SJCRH30 (cell line): Measurements from ENCODE around the gene TGFBR2. TPM values are rescaled to one million over a fixed set of nuclear protein-coding genes. Genes with fewer than 3 reads are reported as not detected.

Source experiments
- DNase-seq, 2 experiments: peaks; one replicate each; pipeline ENCODE4 v3.0.0-alpha.2; 2015 to 2020
- H3K27ac ChIP-seq: fragments of 250-450 bp; sonication (Bioruptor Pico); 2 replicates; pipeline ENCODE4 v1.5.1; 2020; ENCODE audit warnings: mild to moderate bottlenecking, moderate library complexity
- H3K27me3 ChIP-seq: fragments of 250-450 bp; sonication (Bioruptor Pico); 2 replicates; pipeline ENCODE4 v1.5.1; 2020; ENCODE audit warnings: mild to moderate bottlenecking, moderate library complexity
- H3K36me3 ChIP-seq: fragments of 250-450 bp; sonication (Bioruptor Pico); 2 replicates; pipeline ENCODE4 v1.5.1; 2020; ENCODE audit warnings: mild to moderate bottlenecking, moderate library complexity
- H3K4me1 ChIP-seq: fragments of 250-450 bp; sonication (Bioruptor Pico); 2 replicates; pipeline ENCODE4 v1.5.1; 2020; ENCODE audit warnings: mild to moderate bottlenecking, moderate library complexity
- H3K4me3 ChIP-seq: fragments of 250-450 bp; sonication (Bioruptor Pico); 2 replicates; pipeline ENCODE4 v1.5.1; 2020; ENCODE audit warnings: mild to moderate bottlenecking, moderate library complexity
- H3K9me3 ChIP-seq: fragments of 250-450 bp; sonication (Bioruptor Pico); replicated peaks from 2 replicates; pipeline ENCODE4 v1.5.1; 2020; ENCODE audit warnings: mild to moderate bottlenecking, moderate library complexity
- total RNA-seq: library from RNA; depleted of rRNA; stranded (reverse); fragments of >200 nt; shearing (Covaris generic); gene quantifications from 2 replicates; pipeline ENCODE4 v1.2.3, GENCODE V29; 2014

TGFBR2 gene
- total RNA-seq, 1 experiment from 2014 or later, result 17.8 TPM

- Histone ChIP-seq H3K4me1 (no peaks in the 10 kb centered on the region), H3K27me3 (no peaks in the 10 kb centered on the region), H3K27ac (no peak overlapping the region), H3K9me3 (no peaks in the 10 kb centered on the region), H3K36me3 (peaks cover 15% of the 10 kb centered on the region), H3K4me3 (no peak overlapping the region)
- no peak for DNase-seq
These were observed 66.6 kb downstream of the TGFBR2 start for GRCh38 chr3:30672959-30673358.

- Histone ChIP-seq H3K36me3 (peaks cover 15% of the 10 kb centered on the region), H3K4me1 (no peaks in the 10 kb centered on the region), H3K9me3 (no peaks in the 10 kb centered on the region), H3K4me3 (no peak overlapping the region), H3K27me3 (no peaks in the 10 kb centered on the region), H3K27ac (no peak overlapping the region)
- DNase-seq, result no peak
These were observed 67.3 kb downstream of the TGFBR2 start for GRCh38 chr3:30673425-30674341.

GRCh38 chr3:30675006-30675405, 68.6 kb downstream of the TGFBR2 start:
- Histone ChIP-seq H3K27me3 (no peaks in the 10 kb centered on the region), H3K4me1 (no peaks in the 10 kb centered on the region), H3K36me3 (peaks cover 13% of the 10 kb centered on the region), H3K27ac (no peak overlapping the region), H3K4me3 (no peak overlapping the region), H3K9me3 (no peaks in the 10 kb centered on the region)
- no peak for DNase-seq

- no peaks in the 10 kb centered on the region for H3K27me3 ChIP-seq
- no peak overlapping the region for H3K4me3 ChIP-seq
- no peak for DNase-seq
- no peak overlapping the region for H3K27ac ChIP-seq
- no peaks in the 10 kb centered on the region for H3K4me1 ChIP-seq
- peaks cover 13% of the 10 kb centered on the region for H3K36me3 ChIP-seq
- H3K9me3 ChIP-seq, result no peaks in the 10 kb centered on the region
These were observed 69.4 kb downstream of the TGFBR2 start for GRCh38 chr3:30675774-30676173.

- H3K4me1 ChIP-seq, result no peaks in the 10 kb centered on the region
- no peak for DNase-seq
- peaks cover 13% of the 10 kb centered on the region for H3K36me3 ChIP-seq
- H3K9me3 ChIP-seq, result no peaks in the 10 kb centered on the region
- no peak overlapping the region for H3K4me3 ChIP-seq
- H3K27ac ChIP-seq, result no peak overlapping the region
- no peaks in the 10 kb centered on the region for H3K27me3 ChIP-seq
These were observed 70.3 kb downstream of the TGFBR2 start for GRCh38 chr3:30676424-30677346.

GRCh38 chr3:30677347-30677685, 70.9 kb downstream of the TGFBR2 start:
- no peaks in the 10 kb centered on the region for H3K27me3 ChIP-seq
- no peak for DNase-seq
- H3K4me1 ChIP-seq, result no peaks in the 10 kb centered on the region
- peaks cover 13% of the 10 kb centered on the region for H3K36me3 ChIP-seq
- no peak overlapping the region for H3K4me3 ChIP-seq
- no peaks in the 10 kb centered on the region for H3K9me3 ChIP-seq
- H3K27ac ChIP-seq, result no peak overlapping the region

- H3K27me3 ChIP-seq, result no peaks in the 10 kb centered on the region
- H3K4me3 ChIP-seq, result no peak overlapping the region
- H3K4me1 ChIP-seq, result no peaks in the 10 kb centered on the region
- no peak overlapping the region for H3K27ac ChIP-seq
- no peaks in the 10 kb centered on the region for H3K9me3 ChIP-seq
- no peak for DNase-seq
- peaks cover 10% of the 10 kb centered on the region for H3K36me3 ChIP-seq
These were observed 72.6 kb downstream of the TGFBR2 start for GRCh38 chr3:30679045-30679444.

GRCh38 chr3:30680789-30681648, 74.6 kb downstream of the TGFBR2 start:
- H3K36me3 ChIP-seq, result peaks cover 6% of the 10 kb centered on the region
- no peak for DNase-seq
- H3K27ac ChIP-seq, result no peak overlapping the region
- H3K4me3 ChIP-seq, result no peak overlapping the region
- no peaks in the 10 kb centered on the region for H3K4me1 ChIP-seq
- H3K27me3 ChIP-seq, result no peaks in the 10 kb centered on the region
- no peaks in the 10 kb centered on the region for H3K9me3 ChIP-seq

- H3K4me1 ChIP-seq, result no peaks in the 10 kb centered on the region
- H3K36me3 ChIP-seq, result peaks cover 6% of the 10 kb centered on the region
- no peaks in the 10 kb centered on the region for H3K27me3 ChIP-seq
- no peak overlapping the region for H3K27ac ChIP-seq
- no peak overlapping the region for H3K4me3 ChIP-seq
- no peak for DNase-seq
- H3K9me3 ChIP-seq, result no peaks in the 10 kb centered on the region
These were observed 75.3 kb downstream of the TGFBR2 start for GRCh38 chr3:30681649-30682211.

GRCh38 chr3:30682434-30683155, 76.2 kb downstream of the TGFBR2 start:
- Histone ChIP-seq H3K4me1 (no peaks in the 10 kb centered on the region), H3K36me3 (peaks cover 2% of the 10 kb centered on the region), H3K27me3 (no peaks in the 10 kb centered on the region), H3K27ac (no peak overlapping the region), H3K9me3 (no peaks in the 10 kb centered on the region), H3K4me3 (no peak overlapping the region)
- no peak for DNase-seq

GRCh38 chr3:30683769-30684168, 77.4 kb downstream of the TGFBR2 start:
- Histone ChIP-seq H3K27ac (no peak overlapping the region), H3K36me3 (no peaks in the 10 kb centered on the region; the same call in 1 of the 2 replicates), H3K9me3 (no peaks in the 10 kb centered on the region), H3K4me1 (no peaks in the 10 kb centered on the region), H3K4me3 (no peak overlapping the region), H3K27me3 (no peaks in the 10 kb centered on the region)
- no peak for DNase-seq

- no peaks in the 10 kb centered on the region for H3K27me3 ChIP-seq
- no peaks in the 10 kb centered on the region; the same call in 1 of the 2 replicates for H3K36me3 ChIP-seq
- no peak for DNase-seq
- no peaks in the 10 kb centered on the region for H3K9me3 ChIP-seq
- H3K4me1 ChIP-seq, result no peaks in the 10 kb centered on the region
- no peak overlapping the region for H3K4me3 ChIP-seq
- no peak overlapping the region for H3K27ac ChIP-seq
These were observed 78.0 kb downstream of the TGFBR2 start for GRCh38 chr3:30684356-30684755.

- Histone ChIP-seq H3K9me3 (no peaks in the 10 kb centered on the region), H3K4me3 (no peak overlapping the region), H3K36me3 (no peaks in the 10 kb centered on the region; the same call in 1 of the 2 replicates), H3K4me1 (no peaks in the 10 kb centered on the region), H3K27ac (no peak overlapping the region), H3K27me3 (no peaks in the 10 kb centered on the region)
- DNase-seq, result no peak
These were observed 78.9 kb downstream of the TGFBR2 start for GRCh38 chr3:30685267-30685667.

- no peak overlapping the region for H3K27ac ChIP-seq
- no peak for DNase-seq
- H3K36me3 ChIP-seq, result no peaks in the 10 kb centered on the region; the same call in 1 of the 2 replicates
- no peaks in the 10 kb centered on the region for H3K9me3 ChIP-seq
- H3K4me3 ChIP-seq, result no peak overlapping the region
- H3K27me3 ChIP-seq, result no peaks in the 10 kb centered on the region
- H3K4me1 ChIP-seq, result no peaks in the 10 kb centered on the region
These were observed 79.8 kb downstream of the TGFBR2 start for GRCh38 chr3:30686176-30686575.
